A549 treated with GW870086 at 1 μM for 4 hours (cell line): ENCODE results near the gene SH3D19. TPM values are rescaled to one million over a fixed set of nuclear protein-coding genes. Genes with fewer than 3 reads are reported as not detected.

Experiments used
- total RNA-seq: library from RNA; stranded (reverse); fragments of 200-300 nt; extraction: Qiagen RNA extraction; gene quantifications from 5 replicates; pipeline ENCODE4 v1.2.3, GENCODE V29; 2022; ENCODE audit warnings: low read depth

The SH3D19 gene, protein sequence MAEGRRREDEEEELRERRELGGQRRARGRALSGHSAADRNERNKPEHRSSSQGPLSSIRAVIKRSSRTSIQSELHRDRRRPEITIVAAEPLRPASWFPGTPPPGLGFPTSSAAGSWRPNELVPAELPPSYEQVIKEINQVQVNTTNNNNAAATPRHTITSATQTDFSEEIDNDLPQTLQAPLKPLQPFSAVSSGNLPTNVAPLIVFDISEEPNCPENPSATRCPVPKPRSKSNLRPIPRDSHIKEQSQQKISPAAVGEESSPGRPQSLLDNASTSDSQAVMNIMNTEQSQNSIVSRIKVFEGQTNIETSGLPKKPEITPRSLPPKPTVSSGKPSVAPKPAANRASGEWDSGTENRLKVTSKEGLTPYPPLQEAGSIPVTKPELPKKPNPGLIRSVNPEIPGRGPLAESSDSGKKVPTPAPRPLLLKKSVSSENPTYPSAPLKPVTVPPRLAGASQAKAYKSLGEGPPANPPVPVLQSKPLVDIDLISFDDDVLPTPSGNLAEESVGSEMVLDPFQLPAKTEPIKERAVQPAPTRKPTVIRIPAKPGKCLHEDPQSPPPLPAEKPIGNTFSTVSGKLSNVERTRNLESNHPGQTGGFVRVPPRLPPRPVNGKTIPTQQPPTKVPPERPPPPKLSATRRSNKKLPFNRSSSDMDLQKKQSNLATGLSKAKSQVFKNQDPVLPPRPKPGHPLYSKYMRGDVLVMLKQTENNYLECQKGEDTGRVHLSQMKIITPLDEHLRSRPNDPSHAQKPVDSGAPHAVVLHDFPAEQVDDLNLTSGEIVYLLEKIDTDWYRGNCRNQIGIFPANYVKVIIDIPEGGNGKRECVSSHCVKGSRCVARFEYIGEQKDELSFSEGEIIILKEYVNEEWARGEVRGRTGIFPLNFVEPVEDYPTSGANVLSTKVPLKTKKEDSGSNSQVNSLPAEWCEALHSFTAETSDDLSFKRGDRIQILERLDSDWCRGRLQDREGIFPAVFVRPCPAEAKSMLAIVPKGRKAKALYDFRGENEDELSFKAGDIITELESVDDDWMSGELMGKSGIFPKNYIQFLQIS
- total RNA-seq = 21.4 to 26.0 TPM (median 24.4 TPM) in 5 replicates

DNA sequence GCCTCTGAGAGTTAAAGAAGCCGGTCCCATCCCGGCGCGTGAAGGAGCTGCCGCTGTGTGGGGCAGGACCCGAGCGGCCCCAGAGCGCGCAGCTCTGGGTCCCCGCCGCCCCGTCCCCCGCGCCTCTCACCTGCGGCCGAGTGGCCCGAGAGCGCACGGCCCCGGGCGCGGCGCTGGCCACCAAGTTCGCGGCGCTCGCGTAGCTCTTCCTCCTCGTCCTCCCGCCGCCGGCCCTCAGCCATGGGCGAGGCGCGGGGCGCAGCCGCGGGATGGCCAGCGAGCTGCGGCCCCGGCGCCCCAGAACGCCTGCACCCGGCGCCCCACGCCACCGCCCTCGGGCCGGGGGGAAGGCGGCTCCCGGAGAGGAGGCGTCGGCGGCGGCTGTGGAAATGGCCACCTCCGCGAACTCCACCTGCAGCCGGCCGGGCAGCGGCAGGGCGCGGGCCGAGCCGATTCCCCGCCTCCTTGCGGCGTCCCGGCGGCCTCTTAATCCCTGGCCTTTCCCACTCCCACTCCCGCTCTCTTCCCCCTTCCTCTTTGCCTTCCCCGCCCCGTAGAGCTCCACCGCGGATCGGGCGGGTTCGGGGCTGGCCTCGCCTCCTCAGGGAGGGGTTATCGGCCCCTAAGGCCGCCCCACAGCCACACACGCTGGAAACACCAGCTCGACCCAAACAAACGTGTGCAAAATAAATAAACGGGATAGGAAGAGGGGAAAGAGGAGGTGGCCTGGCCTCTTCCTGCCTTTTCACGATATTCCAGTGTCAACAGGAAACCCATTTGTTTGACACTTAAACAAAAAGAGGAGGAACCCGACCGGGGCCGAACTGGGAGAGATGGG lies at the start of gene SH3D19:
Gene SH3D19, minus strand, starts transcription at position 495 of the 838 bp plus-strand sequence. Its CDS starts 253 bp downstream, at position 242.

DNA sequence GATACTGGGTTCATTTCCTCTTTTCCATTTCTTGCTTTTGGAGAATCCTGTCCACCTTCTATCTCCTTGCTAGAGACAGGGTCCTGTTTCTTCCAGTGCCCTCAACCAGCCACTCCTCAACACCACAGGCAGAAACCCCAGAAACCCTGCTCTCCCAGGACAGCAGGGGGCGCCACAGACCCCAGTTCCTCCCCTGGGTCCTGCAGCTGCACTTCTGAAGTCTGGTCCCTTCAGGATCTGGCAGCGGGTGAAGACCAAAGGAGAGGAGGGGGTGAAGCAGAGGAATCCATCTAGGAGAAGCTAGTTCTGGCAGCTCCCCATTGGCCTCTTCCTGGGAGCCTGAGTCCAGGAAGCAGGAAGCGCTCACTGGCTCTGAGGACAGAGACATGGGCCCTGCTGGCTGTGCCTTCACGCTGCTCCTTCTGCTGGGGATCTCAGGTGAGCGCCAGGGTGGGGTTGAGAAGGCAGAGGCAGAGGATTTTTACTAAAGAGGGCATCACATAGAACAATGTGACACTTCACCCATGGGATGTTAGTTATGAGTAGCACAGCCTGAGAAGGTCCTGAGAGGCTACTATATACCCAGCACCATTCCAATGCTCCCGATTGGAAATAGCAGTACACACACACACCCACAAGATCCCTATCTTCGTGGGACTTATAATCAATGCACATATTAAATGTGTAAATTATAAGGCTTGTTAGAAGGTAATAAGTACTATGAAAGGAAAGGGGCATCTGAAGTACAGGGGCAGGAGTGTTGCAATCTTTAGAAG lies 48.4 kb downstream of the SH3D19 start, which contains the start of gene PRSS48:
Gene PRSS48, plus strand, starts transcription at position 375 of the 776 bp plus-strand sequence. Its CDS starts 12 bp downstream, at position 387.

GRCh38 chr4:151099229-151099975 lies 226.0 kb downstream of the SH3D19 start, which contains the start of gene RPS3A:
RPS3A (plus strand) TSS chr4:151099628; CDS start chr4:151099653, 25 bp downstream.

Other genes starting within 250 kb of the SH3D19 start
- gene RPS3A, start 226.0 kb downstream of the SH3D19 start, total RNA-seq = 1,667 to 2,027 TPM (median 1,724 TPM) in 5 replicates
- not detected in 5 replicates for gene PRSS48, start 48.4 kb downstream of the SH3D19 start, total RNA-seq
- gene FHIP1A, start 83.6 kb upstream of the SH3D19 start, total RNA-seq = 0.08 to 0.42 TPM (median 0.16 TPM) in 5 replicates